AG04449 (cell line): ENCODE measurements around the gene ACTN1.

Experiments used
- CTCF ChIA-PET: fragments of 350-600 bp; formaldehyde crosslinking; extraction: SDS; loops from one replicate; lab custom pipeline; 2021; ENCODE audit warnings: antibody characterized with exemption; lab: Yijun Ruan, JAX
- POLR2A ChIA-PET: fragments of 400-600, 350-600 bp; formaldehyde crosslinking; extraction: SDS; loops from one replicate; lab custom pipeline; 2020; ENCODE audit warnings: antibody characterized with exemption, inconsistent platforms; lab: Yijun Ruan, JAX
- DNase-seq: peaks from one replicate; pipeline ENCODE4 v3.0.0-alpha.2; 2010; ENCODE audit warnings: low read depth, low spot score
- H3K4me3 ChIP-seq: 2 replicates; pipeline ENCODE4 v1.5.1; 2011; ENCODE audit warnings: low read depth, mild to moderate bottlenecking, control low read depth, low read length
- CTCF ChIP-seq: IDR thresholded peaks from one replicate; pipeline ENCODE4 v1.5.1; 2011; ENCODE audit warnings: mild to moderate bottlenecking, moderate library complexity, low read length, control low read depth, inconsistent platforms; ENCODE audit not compliant: insufficient read depth; ENCODE audit errors: missing control alignments

Gene ACTN1

GRCh38 chr14:68926236-68926635 is 52.9 kb downstream of the ACTN1 start:
- CTCF ChIA-PET = interaction anchor here (1.0 to 7.8 kb wide), 7 partner anchors 10 to 181 kb away, joined by 3 to 69 read pairs (median 15); no protein-coding TSS in a partner anchor
- POLR2A ChIA-PET = interaction anchor here (0.6 kb wide), 1 partner anchor 468 kb away, joined by 4 read pairs; no protein-coding TSS in a partner anchor
- TF ChIP-seq CTCF = peak; percentile 51
- no peak for DNase-seq
- no peak overlapping the region for H3K4me3 ChIP-seq

GRCh38 chr14:68925373-68925772 is 53.7 kb downstream of the ACTN1 start:
- H3K4me3 ChIP-seq = no peak overlapping the region
- CTCF ChIA-PET = interaction anchor here (0.9 to 7.8 kb wide), 8 partner anchors 11 to 182 kb away, joined by 3 to 69 read pairs (median 10); no protein-coding TSS in a partner anchor
- DNase-seq = no peak
- POLR2A ChIA-PET = no interaction called here
- no peak for TF ChIP-seq CTCF

GRCh38 chr14:68924186-68925158 is 54.6 kb downstream of the ACTN1 start:
- no peak for TF ChIP-seq CTCF
- POLR2A ChIA-PET = interaction anchor here (0.6 to 0.7 kb wide), 2 partner anchors 177 to 198 kb away, joined by 4 read pairs; no protein-coding TSS in a partner anchor
- CTCF ChIA-PET = interaction anchor here (1.0 to 7.8 kb wide), 7 partner anchors 12 to 183 kb away, joined by 3 to 69 read pairs (median 7); no protein-coding TSS in a partner anchor
- no peak overlapping the region for H3K4me3 ChIP-seq
- no peak for DNase-seq

- no peak overlapping the region for H3K4me3 ChIP-seq
- ChIA-PET CTCF (interaction anchor here (0.9 to 7.8 kb wide), 4 partner anchors 9 to 185 kb away, joined by 3 to 69 read pairs (median 14); no protein-coding TSS in a partner anchor), POLR2A (interaction anchor here (1.2 kb wide), 1 partner anchor 55 kb away, joined by 3 read pairs; no protein-coding TSS in a partner anchor)
- no peak for TF ChIP-seq CTCF
- DNase-seq = no peak
These were observed 56.2 kb downstream of the ACTN1 start for GRCh38 chr14:68922886-68923285.

GRCh38 chr14:68922201-68922621 is 56.9 kb downstream of the ACTN1 start:
- POLR2A ChIA-PET = interaction anchor here (0.9 to 1.2 kb wide), 2 partner anchors 42 to 56 kb away, joined by 3 read pairs; no protein-coding TSS in a partner anchor

More at GRCh38 chr14:68922201-68922621, 56.9 kb downstream of the ACTN1 start:
- H3K4me3 ChIP-seq = no peak overlapping the region
- DNase-seq = no peak
- TF ChIP-seq CTCF = no peak
- CTCF ChIA-PET = interaction anchor here (0.9 to 7.8 kb wide), 3 partner anchors 11 to 16 kb away, joined by 3 to 69 read pairs (median 3); no protein-coding TSS in a partner anchor
